GM12878 (cell line): ENCODE results near the gene SLC39A11. TPM values are rescaled to one million over a fixed set of nuclear protein-coding genes. Genes with fewer than 3 reads are reported as not detected.

Experiments
- ATAC-seq: fragments of 200-7000 bp; cut with Tn5 transposase; 3 replicates; pipeline ENCODE4 v1.9.1; 2020; ENCODE audit warnings: mild to moderate bottlenecking, moderate library complexity
- BruUV-seq: library from RNA; stranded (reverse); fragments of 400-500 nt; replicated peaks from 2 replicates; lab custom pipeline; 2021; lab: Mats Ljungman, UMichigan
- CTCF ChIA-PET: fragments of 300-600 bp; sonication (Branson Sonifier 250); formaldehyde crosslinking; extraction: SDS; loops from one replicate; lab custom pipeline; 2021; ENCODE audit warnings: inconsistent platforms; lab: Yijun Ruan, JAX
- POLR2A ChIA-PET: fragments of 350-600 bp; formaldehyde crosslinking; extraction: SDS; loops from one replicate; lab custom pipeline; 2021; ENCODE audit warnings: inconsistent platforms; lab: Charles Lee
- RAD21 ChIA-PET: fragments of 300-600 bp; sonication (Branson Sonifier 250); formaldehyde crosslinking; loops from one replicate; lab custom pipeline; 2023; ENCODE audit warnings: antibody characterized with exemption; ENCODE audit not compliant: unreplicated experiment; lab: Charles Lee
- SMC1A ChIA-PET: fragments of 300-600 bp; sonication (Branson Sonifier 250); formaldehyde crosslinking; loops from one replicate; lab custom pipeline; 2023; ENCODE audit not compliant: unreplicated experiment, uncharacterized antibody; lab: Charles Lee
- DNase-seq: peaks from one replicate; pipeline ENCODE4 v3.0.0-alpha.2; 2011; ENCODE audit warnings: low read depth, low spot score
- FAIRE-seq: peaks from 3 replicates; lab custom pipeline; 2011; peaks lifted over from hg19 to GRCh38; lab: Jason Lieb, UNC
- H2AFZ ChIP-seq: 2 replicates; pipeline ENCODE4 v1.6.0; 2011; ENCODE audit warnings: low read depth, low read length, control low read depth; ENCODE audit not compliant: control insufficient read depth
- H3K27ac ChIP-seq: 2 replicates; pipeline ENCODE4 v1.5.1; 2011; ENCODE audit warnings: control low read depth; ENCODE audit not compliant: control insufficient read depth, insufficient read depth
- H3K27me3 ChIP-seq, 2 experiments: replicated peaks in 1 of 2; 2 replicates each; pipeline versions ENCODE4 v1.6.0 to v1.6.1; 2011; ENCODE audit warnings: low read length in 1 of 2; ENCODE audit not compliant: control insufficient read depth in 2 of 2, insufficient read depth in 2 of 2
- H3K36me3 ChIP-seq, 2 experiments: 2 replicates each; pipeline ENCODE4 v1.5.1; 2011; ENCODE audit warnings: low read length in 1 of 2; ENCODE audit not compliant: control insufficient read depth in 2 of 2, insufficient read depth in 2 of 2
- H3K4me1 ChIP-seq: 2 replicates; pipeline ENCODE4 v1.6.1; 2011; ENCODE audit warnings: mild to moderate bottlenecking, low read length, moderate library complexity, mixed read lengths; ENCODE audit not compliant: control insufficient read depth, insufficient read depth
- H3K4me2 ChIP-seq: 2 replicates; pipeline ENCODE4 v1.6.0; 2011; ENCODE audit warnings: control low read depth; ENCODE audit not compliant: control insufficient read depth, insufficient read depth
- H3K4me3 ChIP-seq: fragments of 200-600 bp; sonication (generic); 2 replicates; pipeline ENCODE4 v1.5.1; 2016
- H3K79me2 ChIP-seq: 2 replicates; pipeline ENCODE4 v1.6.0; 2011; ENCODE audit warnings: low read length; ENCODE audit not compliant: control insufficient read depth, insufficient read depth
- H3K9ac ChIP-seq: 2 replicates; pipeline ENCODE4 v1.8.0; 2011; ENCODE audit warnings: low read length, control low read depth, mixed read lengths; ENCODE audit not compliant: control insufficient read depth, insufficient read depth
- H3K9me3 ChIP-seq: replicated peaks from 3 replicates; pipeline ENCODE4 v1.5.1; 2011; ENCODE audit warnings: mild to moderate bottlenecking, low read length; ENCODE audit not compliant: control insufficient read depth, insufficient read depth
- H4K20me1 ChIP-seq: 2 replicates; pipeline ENCODE4 v1.6.0; 2011; ENCODE audit not compliant: control insufficient read depth, insufficient read depth
- CHD1 ChIP-seq: IDR thresholded peaks from 2 replicates; pipeline ENCODE4 v1.6.1; 2012; ENCODE audit warnings: low read depth, low read length, improper control_type of control experiment
- IRF3 ChIP-seq: fragments of 450-650 bp; IDR thresholded peaks from 2 replicates; pipeline ENCODE4 v1.6.1; 2014; ENCODE audit warnings: mild to moderate bottlenecking
- NBN ChIP-seq: fragments of 450-650 bp; IDR thresholded peaks from 2 replicates; pipeline ENCODE4 v1.6.1; 2016
- RUNX3 ChIP-seq: IDR thresholded peaks from 2 replicates; pipeline ENCODE4 v1.6.1; 2012; ENCODE audit warnings: low read length, inconsistent platforms
- SUZ12 ChIP-seq: fragments of 200-600 bp; sonication (generic); IDR thresholded peaks from one replicate; pipeline ENCODE4 v1.6.1; 2018; ENCODE audit warnings: antibody characterized with exemption, mild to moderate bottlenecking; ENCODE audit not compliant: unreplicated experiment
- WGBS: methylation state at CpG from one replicate; pipeline ENCODE4 v1.1.6; 2016; ENCODE audit warnings: low lambda C conversion rate; ENCODE audit not compliant: insufficient replicate concordance, insufficient coverage; ENCODE audit errors: missing lambda C conversion rate; 5-methylcytosine and 5-hydroxymethylcytosine counted together
- in situ Hi-C: fragments of 300-500 bp; cut with MboI; formaldehyde crosslinking; loops from 9 replicates; pipeline ENCODE4 v1.14.3; 2018; ENCODE audit warnings: mixed read lengths
- intact Hi-C: fragments of 100-400 bp; cut with micrococcal nuclease; formaldehyde crosslinking; loops from one replicate; pipeline ENCODE4 v1.14.2; 2022; ENCODE audit not compliant: unreplicated experiment
- polyA plus RNA-seq, 11 experiments: library from polyadenylated mRNA; depleted of rRNA in 4 of 11; unstranded in 6 of 11; stranded (reverse) in 5 of 11; fragments of >200 nt; fragmentation: Nextera tagmentation in 4 of 11; fragmentation: Illumina TruSeq in 1 of 11; extraction: Ambion mirVana in 4 of 11; extraction: Trizol in 1 of 11; gene quantifications; 1 replicate in 1 of 11; 2 replicates in 10 of 11; pipeline versions ENCODE4 v1.2.1 to v1.2.3, GENCODE V29; 2011 to 2016; ENCODE audit warnings: inconsistent platforms in 2 of 11, missing spikeins in 2 of 11, low read depth in 1 of 11
- total RNA-seq, 4 experiments: library from RNA; depleted of rRNA in 3 of 4; stranded (reverse); fragments of >200 nt in 3 of 4; fragmentation: Illumina TruSeq in 1 of 4; extraction: Trizol in 1 of 4; gene quantifications; 2 replicates each; pipeline versions ENCODE4 v1.2.1 to v1.2.3, GENCODE V29; 2013 to 2021
- TF ChIP-seq, protein P1 (sequence below): fragments of 450-650 bp; IDR thresholded peaks from 2 replicates; pipeline ENCODE4 v1.6.1; 2016; ENCODE audit warnings: mild to moderate bottlenecking
- TF ChIP-seq, protein P2 (sequence below): fragments of 450-650 bp; formaldehyde crosslinking; IDR thresholded peaks from 2 replicates; pipeline ENCODE4 v1.4.0; 2020; ENCODE audit warnings: mild to moderate bottlenecking, moderate library complexity

SLC39A11 gene
- total and polyA plus RNA-seq, 10 of the 15 experiments (the other 5 are each of a cell fraction or from before 2014, with no cell fraction given): 8.6 to 23.8 (median 14.0) TPM

- intact Hi-C loops: loop anchor here (5.0 kb wide), 1 partner anchor 384 kb away; no protein-coding TSS in a partner anchor
- H3K27me3 ChIP-seq: no peaks in the 10 kb centered on the region
- 79% methylated on average over 5 of the region's 5 CpGs for WGBS
- no peak overlapping the region for H3K4me2 ChIP-seq
- ChIA-PET SMC1A (interaction anchor here (1.1 to 5.8 kb wide), 2 partner anchors 51 to 168 kb away, joined by 3 to 63 read pairs; no protein-coding TSS in a partner anchor), POLR2A (no interaction called here), CTCF (interaction anchor here (1.0 to 9.0 kb wide), 4 partner anchors 56 to 260 kb away, joined by 3 to 122 read pairs (median 6); no protein-coding TSS in a partner anchor)
- H3K79me2 ChIP-seq: no peaks in the 10 kb centered on the region
- no peak overlapping the region for H3K4me3 ChIP-seq
- ATAC-seq (no peak), DNase-seq (no peak), FAIRE-seq (no peak)
- H3K36me3 ChIP-seq: no peaks in the 10 kb centered on the region
- no TSS peak for BruUV-seq
- peaks cover 4% of the 10 kb centered on the region for H3K9me3 ChIP-seq
- no peaks in the 10 kb centered on the region for H4K20me1 ChIP-seq
- H2AFZ ChIP-seq: no peak overlapping the region
- TF ChIP-seq, protein P1, sequence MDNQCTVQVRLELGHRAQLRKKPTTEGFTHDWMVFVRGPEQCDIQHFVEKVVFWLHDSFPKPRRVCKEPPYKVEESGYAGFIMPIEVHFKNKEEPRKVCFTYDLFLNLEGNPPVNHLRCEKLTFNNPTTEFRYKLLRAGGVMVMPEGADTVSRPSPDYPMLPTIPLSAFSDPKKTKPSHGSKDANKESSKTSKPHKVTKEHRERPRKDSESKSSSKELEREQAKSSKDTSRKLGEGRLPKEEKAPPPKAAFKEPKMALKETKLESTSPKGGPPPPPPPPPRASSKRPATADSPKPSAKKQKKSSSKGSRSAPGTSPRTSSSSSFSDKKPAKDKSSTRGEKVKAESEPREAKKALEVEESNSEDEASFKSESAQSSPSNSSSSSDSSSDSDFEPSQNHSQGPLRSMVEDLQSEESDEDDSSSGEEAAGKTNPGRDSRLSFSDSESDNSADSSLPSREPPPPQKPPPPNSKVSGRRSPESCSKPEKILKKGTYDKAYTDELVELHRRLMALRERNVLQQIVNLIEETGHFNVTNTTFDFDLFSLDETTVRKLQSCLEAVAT: no peak
- 0 out of 2 replicates have a peak, but pooled peaks have one; percentile 12 for TF ChIP-seq RUNX3
- TF ChIP-seq, all 136 proteins: peak for 1
- H3K4me1 ChIP-seq: peaks cover 10% of the 10 kb centered on the region
- RAD21 ChIA-PET: interaction anchor here (1.4 kb wide), 1 partner anchor 168 kb away, joined by 6 read pairs; no protein-coding TSS in a partner anchor
- H3K27ac ChIP-seq: no peak overlapping the region
- no peak overlapping the region for H3K9ac ChIP-seq
- in situ Hi-C loops: loop anchor here (5.0 kb wide), 2 partner anchors 169 to 199 kb away; no protein-coding TSS in a partner anchor
Observed at GRCh38 chr17:72988451-72988850, 104.0 kb downstream of the SLC39A11 start.

GRCh38 chr17:72987166-72987565, 105.3 kb downstream of the SLC39A11 start:
- Histone ChIP-seq H3K27me3 (no peaks in the 10 kb centered on the region), H3K79me2 (no peaks in the 10 kb centered on the region), H3K9me3 (peaks cover 4% of the 10 kb centered on the region), H2AFZ (no peak overlapping the region), H3K4me2 (no peak overlapping the region), H3K4me3 (no peak overlapping the region), H3K4me1 (peaks cover 10% of the 10 kb centered on the region), H3K36me3 (no peaks in the 10 kb centered on the region), H4K20me1 (no peaks in the 10 kb centered on the region), H3K9ac (no peak overlapping the region), H3K27ac (no peak overlapping the region)
- ChIA-PET RAD21 (interaction anchor here (1.0 to 4.0 kb wide), 5 partner anchors 56 to 261 kb away, joined by 4 to 82 read pairs (median 38); no protein-coding TSS in a partner anchor), POLR2A (no interaction called here), SMC1A (interaction anchor here (1.1 to 5.8 kb wide), 5 partner anchors 170 to 260 kb away, joined by 4 to 65 read pairs (median 7); a partner anchor contains a TSS), CTCF (interaction anchor here (1.0 to 9.0 kb wide), 16 partner anchors 10 to 428 kb away, joined by 3 to 122 read pairs (median 7); no protein-coding TSS in a partner anchor)
- in situ Hi-C loops: loop anchor here (5.0 kb wide), 2 partner anchors 170 to 200 kb away; no protein-coding TSS in a partner anchor
- WGBS: 100% methylated on average over 1 of the region's 1 CpG
- no TSS peak for BruUV-seq
- ATAC-seq (no peak), DNase-seq (no peak), FAIRE-seq (no peak)
- intact Hi-C loops: loop anchor here (2.0 to 5.0 kb wide), 2 partner anchors 260 to 385 kb away; no protein-coding TSS in a partner anchor
- TF ChIP-seq NBN (no peak), CHD1 (no peak), SUZ12 (no peak), IRF3 (no peak)
- TF ChIP-seq, protein P2, sequence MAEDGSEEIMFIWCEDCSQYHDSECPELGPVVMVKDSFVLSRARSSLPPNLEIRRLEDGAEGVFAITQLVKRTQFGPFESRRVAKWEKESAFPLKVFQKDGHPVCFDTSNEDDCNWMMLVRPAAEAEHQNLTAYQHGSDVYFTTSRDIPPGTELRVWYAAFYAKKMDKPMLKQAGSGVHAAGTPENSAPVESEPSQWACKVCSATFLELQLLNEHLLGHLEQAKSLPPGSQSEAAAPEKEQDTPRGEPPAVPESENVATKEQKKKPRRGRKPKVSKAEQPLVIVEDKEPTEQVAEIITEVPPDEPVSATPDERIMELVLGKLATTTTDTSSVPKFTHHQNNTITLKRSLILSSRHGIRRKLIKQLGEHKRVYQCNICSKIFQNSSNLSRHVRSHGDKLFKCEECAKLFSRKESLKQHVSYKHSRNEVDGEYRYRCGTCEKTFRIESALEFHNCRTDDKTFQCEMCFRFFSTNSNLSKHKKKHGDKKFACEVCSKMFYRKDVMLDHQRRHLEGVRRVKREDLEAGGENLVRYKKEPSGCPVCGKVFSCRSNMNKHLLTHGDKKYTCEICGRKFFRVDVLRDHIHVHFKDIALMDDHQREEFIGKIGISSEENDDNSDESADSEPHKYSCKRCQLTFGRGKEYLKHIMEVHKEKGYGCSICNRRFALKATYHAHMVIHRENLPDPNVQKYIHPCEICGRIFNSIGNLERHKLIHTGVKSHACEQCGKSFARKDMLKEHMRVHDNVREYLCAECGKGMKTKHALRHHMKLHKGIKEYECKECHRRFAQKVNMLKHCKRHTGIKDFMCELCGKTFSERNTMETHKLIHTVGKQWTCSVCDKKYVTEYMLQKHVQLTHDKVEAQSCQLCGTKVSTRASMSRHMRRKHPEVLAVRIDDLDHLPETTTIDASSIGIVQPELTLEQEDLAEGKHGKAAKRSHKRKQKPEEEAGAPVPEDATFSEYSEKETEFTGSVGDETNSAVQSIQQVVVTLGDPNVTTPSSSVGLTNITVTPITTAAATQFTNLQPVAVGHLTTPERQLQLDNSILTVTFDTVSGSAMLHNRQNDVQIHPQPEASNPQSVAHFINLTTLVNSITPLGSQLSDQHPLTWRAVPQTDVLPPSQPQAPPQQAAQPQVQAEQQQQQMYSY (CRISPR knock-in tag): no peak
